PC-9 (cell line): ENCODE results near the gene NOXA1.

Experiments
- EZH2 ChIP-seq: fragments of 200-600 bp; sonication (generic); IDR thresholded peaks from 2 replicates; pipeline ENCODE4 v1.8.0; 2017; ENCODE audit warnings: antibody characterized with exemption, low read depth
- TF ChIP-seq, protein P1 (sequence below): fragments of 200-600 bp; sonication (generic); conservative IDR thresholded peaks from 2 replicates; pipeline ENCODE4 v1.6.1; 2017; ENCODE audit warnings: mixed run types, antibody characterized with exemption, mild to moderate bottlenecking, moderate library complexity

DNA sequence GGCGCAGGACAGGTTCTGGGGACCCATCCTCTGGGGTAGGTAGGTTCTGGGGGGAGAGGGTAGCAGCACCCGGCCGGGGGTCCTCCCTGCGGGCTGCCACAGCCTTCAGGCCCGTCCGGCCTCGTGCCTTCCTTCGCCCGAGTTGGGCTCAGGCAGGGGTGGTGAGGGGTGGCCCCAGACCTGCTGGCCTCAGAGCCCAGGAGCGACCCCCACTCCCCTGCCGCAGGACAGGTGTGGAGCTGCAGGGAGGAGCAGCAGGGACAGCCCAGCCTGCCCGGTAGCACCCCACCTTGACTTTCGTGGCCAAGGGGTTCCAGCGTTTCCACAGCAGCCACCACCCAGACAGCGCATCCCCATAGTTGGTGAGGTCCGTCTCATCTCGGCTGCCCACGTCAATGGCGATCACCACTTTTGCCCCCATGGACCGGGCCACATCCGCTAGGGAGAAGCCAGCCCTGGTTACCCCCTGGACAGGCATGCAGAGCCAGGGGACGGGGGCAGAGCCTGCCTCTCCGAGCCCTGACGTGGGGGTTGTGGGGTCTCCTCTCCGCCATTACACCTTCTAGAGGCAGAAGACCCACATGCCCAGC, 39.3 kb downstream of the NOXA1 start:
- TF ChIP-seq, protein P1, sequence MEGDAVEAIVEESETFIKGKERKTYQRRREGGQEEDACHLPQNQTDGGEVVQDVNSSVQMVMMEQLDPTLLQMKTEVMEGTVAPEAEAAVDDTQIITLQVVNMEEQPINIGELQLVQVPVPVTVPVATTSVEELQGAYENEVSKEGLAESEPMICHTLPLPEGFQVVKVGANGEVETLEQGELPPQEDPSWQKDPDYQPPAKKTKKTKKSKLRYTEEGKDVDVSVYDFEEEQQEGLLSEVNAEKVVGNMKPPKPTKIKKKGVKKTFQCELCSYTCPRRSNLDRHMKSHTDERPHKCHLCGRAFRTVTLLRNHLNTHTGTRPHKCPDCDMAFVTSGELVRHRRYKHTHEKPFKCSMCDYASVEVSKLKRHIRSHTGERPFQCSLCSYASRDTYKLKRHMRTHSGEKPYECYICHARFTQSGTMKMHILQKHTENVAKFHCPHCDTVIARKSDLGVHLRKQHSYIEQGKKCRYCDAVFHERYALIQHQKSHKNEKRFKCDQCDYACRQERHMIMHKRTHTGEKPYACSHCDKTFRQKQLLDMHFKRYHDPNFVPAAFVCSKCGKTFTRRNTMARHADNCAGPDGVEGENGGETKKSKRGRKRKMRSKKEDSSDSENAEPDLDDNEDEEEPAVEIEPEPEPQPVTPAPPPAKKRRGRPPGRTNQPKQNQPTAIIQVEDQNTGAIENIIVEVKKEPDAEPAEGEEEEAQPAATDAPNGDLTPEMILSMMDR: no peak
- no peak for TF ChIP-seq EZH2
